IgD-negative memory B cell (primary cell): ENCODE results near the gene FOXO3. TPM values are rescaled to one million over a fixed set of nuclear protein-coding genes. Genes with fewer than 3 reads are reported as not detected.
"Not testable (repeated sequence)": the region's sequence is repeated elsewhere in the genome, so short reads cannot be mapped to it uniquely, and the experiment has no call there.

Source experiments
- H3K27ac Mint-ChIP-seq, 3 donors: one replicate each; pipeline ENCODE4 v1.8.0; 2020 to 2022; ENCODE audit warnings: mild to moderate bottlenecking in 3 of 3, mixed read lengths in 3 of 3, moderate library complexity in 1 of 3
- H3K27me3 Mint-ChIP-seq: one replicate; pipeline ENCODE4 v1.8.0; 2021; ENCODE audit warnings: mixed read lengths
- H3K36me3 Mint-ChIP-seq: one replicate; pipeline ENCODE4 v1.8.0; 2020; ENCODE audit warnings: mild to moderate bottlenecking, mixed read lengths
- H3K4me1 Mint-ChIP-seq, 3 donors: one replicate each; pipeline ENCODE4 v1.8.0; 2020 to 2022; ENCODE audit warnings: mixed read lengths in 3 of 3, mild to moderate bottlenecking in 1 of 3
- H3K4me3 Mint-ChIP-seq, 4 donors: one replicate each; pipeline ENCODE4 v1.8.0; 2020 to 2022; ENCODE audit warnings: mild to moderate bottlenecking in 4 of 4, mixed read lengths in 4 of 4, moderate library complexity in 3 of 4
- H3K9me3 Mint-ChIP-seq, 3 donors: one replicate each; pipeline ENCODE4 v1.8.0; 2020 to 2021; ENCODE audit warnings: mixed read lengths in 3 of 3, mild to moderate bottlenecking in 1 of 3
- polyA plus RNA-seq: library from polyadenylated mRNA; unstranded; fragments of 300-500 nt; fragmentation: Illumina TruSeq; gene quantifications from one replicate; pipeline ENCODE4 v1.2.3, GENCODE V29; 2021

FOXO3 gene
- 15.5 TPM for polyA plus RNA-seq

DNA sequence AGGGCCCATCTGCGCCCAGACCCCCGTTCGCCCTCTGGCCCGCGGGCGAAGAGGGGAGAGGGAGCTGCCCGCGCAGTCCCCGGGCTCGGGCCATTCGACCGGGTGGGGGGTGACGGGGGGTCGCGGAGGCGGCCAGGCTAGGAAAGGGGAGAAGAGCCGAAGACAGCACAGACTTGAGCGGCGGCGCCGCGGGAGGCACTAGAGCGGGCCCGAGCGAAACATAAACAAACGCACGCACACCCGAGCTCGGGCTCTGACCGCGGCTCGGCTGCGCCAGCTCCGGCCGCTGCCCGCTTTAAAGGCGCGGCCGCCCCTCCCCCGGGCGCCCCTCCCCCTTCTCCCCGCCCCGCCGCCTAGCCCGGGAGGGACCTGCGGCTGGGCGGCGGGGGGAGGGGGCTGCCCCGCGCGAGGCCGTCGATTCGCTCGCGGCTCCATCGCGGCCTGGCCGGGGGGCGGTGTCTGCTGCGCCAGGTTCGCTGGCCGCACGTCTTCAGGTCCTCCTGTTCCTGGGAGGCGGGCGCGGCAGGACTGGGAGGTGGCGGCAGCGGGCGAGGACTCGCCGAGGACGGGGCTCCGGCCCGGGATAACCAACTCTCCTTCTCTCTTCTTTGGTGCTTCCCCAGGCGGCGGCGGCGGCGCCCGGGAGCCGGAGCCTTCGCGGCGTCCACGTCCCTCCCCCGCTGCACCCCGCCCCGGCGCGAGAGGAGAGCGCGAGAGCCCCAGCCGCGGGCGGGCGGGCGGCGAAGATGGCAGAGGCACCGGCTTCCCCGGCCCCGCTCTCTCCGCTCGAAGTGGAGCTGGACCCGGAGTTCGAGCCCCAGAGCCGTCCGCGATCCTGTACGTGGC, at the start of gene FOXO3:
Gene FOXO3, plus strand, starts transcription at position 455 of the 846 bp plus-strand sequence. Its CDS starts 292 bp downstream, at position 747.
- peaks cover 25 to 37% (median 25%) of the 10 kb centered on the region in 3 donors for H3K4me1 Mint-ChIP-seq
- no peaks in the 10 kb centered on the region for H3K9me3 Mint-ChIP-seq
- no peaks in the 10 kb centered on the region for H3K36me3 Mint-ChIP-seq
- H3K4me3 Mint-ChIP-seq: peak within 1 kb of the TSS; percentile 93 to 97 (median 96)
- H3K27ac Mint-ChIP-seq: peak within 1 kb of the TSS; percentile 93 to 97 (median 96)
- H3K27me3 Mint-ChIP-seq: peaks cover 3% of the 10 kb centered on the region

DNA sequence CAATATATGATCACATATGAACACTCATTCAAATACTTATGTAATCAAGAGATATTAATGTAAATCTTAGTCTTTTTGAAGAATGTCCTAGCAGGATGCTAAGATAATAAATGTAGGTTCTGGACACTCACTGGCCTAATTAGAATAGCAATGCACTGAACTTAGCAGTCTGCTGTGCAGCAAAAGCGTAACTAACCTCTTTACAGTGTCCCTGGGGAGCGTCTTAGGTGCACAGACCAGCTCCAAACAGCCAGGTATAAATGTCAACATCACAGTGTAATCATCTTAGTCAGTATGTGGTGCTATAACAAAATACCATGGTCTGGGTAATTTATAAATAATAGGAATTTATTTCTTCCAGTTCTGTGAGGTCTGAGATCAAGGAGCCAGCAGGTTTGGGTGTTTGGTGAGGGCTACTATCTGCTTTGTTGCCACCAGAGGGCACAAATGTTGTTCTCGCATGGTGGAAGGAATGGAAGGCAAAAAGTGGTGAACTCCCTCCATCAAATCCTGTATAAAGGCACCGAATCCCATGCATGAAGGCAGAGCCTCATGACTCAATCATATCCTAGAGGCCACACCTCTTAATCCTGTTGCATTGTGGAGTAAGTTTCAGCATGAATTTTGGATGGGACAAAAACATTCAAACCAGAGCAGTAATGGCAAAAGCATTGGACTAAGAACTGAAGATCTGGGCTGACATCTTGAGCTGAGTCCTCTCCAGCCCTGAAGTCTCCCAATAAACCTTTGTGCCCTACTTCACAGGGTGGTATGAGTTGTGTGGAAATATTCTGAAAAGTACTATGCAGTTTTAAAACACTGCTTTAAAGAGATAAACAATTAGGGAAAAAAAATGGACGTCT, 41.8 kb upstream of the FOXO3 start:
- Mint-ChIP-seq H3K27ac (no peak overlapping the region), H3K27me3 (no peaks in the 10 kb centered on the region), H3K36me3 (peaks cover 3% of the 10 kb centered on the region), H3K4me3 (no peak overlapping the region), H3K4me1 (no peaks in the 10 kb centered on the region), H3K9me3 (peaks cover 0 to 1% (median 0%) of the 10 kb centered on the region in 3 donors)

DNA sequence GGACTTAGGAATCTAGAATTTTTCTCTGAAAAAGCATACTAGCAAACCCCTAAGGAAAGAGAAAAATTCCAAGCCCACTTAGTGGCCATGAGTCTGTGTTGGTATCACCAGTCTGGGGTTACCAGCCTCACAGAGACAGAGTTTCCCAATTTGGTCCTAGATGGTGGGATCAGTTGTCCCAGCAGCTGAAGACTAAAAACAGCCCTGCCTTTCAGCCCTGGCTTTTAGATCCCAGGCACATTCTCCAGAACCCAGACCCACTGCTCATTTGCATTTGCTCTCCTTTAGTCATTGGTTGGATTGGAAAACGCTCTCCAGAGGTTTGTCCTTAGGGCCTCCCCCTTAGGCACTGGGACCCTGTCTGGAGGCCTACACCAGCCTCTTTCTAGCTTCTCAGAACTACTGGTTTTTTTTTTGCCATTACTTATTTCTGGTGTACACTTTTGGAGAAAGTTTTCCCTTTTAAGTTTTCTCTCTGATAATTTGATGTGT, 39.1 kb upstream of the FOXO3 start:
- no peak overlapping the region for H3K27ac Mint-ChIP-seq
- H3K4me3 Mint-ChIP-seq: no peak overlapping the region
- no peaks in the 10 kb centered on the region for H3K4me1 Mint-ChIP-seq
- peaks cover 3% of the 10 kb centered on the region for H3K36me3 Mint-ChIP-seq
- no peaks in the 10 kb centered on the region for H3K27me3 Mint-ChIP-seq
- peaks cover 0 to 1% (median 0%) of the 10 kb centered on the region in 3 donors for H3K9me3 Mint-ChIP-seq

DNA sequence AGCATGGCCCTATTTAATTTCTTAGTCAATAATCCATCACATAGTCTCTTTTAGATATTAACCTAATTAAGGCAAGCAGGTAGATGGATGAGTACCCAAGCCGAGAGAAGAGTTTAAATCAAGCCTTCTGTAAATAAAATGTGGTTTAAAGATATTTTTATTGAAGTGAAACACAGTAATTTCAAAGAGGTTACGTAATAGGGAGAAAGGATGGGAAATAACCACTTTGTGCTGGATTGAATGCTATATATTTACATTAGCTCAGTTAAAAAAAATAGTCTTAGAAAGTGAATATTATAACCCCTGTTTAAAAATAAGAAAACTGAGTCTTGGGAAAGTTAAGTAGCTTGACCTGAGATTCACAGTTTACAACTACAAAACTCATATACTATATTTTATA, 37.0 kb upstream of the FOXO3 start:
- Mint-ChIP-seq H3K27ac (no peak overlapping the region), H3K36me3 (peaks cover 3% of the 10 kb centered on the region), H3K9me3 (no peaks in the 10 kb centered on the region), H3K4me3 (no peak overlapping the region), H3K27me3 (no peaks in the 10 kb centered on the region), H3K4me1 (no peaks in the 10 kb centered on the region)

DNA sequence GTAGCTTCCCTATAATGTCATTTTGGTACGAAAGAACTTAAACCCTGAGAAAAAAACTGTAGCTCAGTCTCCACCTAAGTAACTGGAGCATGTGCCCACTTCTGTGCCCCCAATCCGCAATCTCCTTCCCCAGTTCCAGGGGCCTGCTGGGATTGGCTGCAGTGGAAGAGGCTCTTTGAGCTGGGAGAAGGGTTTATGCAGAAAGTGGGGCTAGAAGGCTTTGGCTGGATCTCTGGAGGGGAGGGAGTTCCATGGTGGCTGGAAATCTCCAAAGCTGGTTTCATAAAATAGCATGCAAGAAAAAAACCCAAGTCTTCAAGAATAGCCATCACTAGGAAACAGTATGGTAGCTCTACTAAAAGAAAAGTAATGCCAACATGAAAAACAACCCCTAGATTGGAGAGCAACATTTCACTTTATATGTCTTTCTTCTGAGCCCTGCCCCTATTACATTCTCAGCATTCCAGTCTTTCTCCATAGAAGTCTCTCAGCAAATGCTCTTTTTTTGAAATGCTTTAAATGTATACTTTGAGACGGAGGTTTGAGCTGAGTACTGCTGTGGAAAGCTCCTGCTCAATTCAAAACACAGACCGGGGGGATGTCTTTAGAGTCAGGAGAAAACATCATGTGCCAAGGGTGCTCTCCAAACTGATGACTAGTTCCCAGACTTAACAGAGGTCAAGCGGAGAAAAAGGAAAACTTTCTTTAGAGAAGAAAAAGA, 36.0 kb upstream of the FOXO3 start:
- Mint-ChIP-seq H3K27ac (peak overlapping the region in 1 of 3 donors; percentile 60), H3K4me1 (no peaks in the 10 kb centered on the region)

GRCh38 chr6:108526739-108527174, 34.0 kb upstream of the FOXO3 start:
- H3K4me1 Mint-ChIP-seq: no peaks in the 10 kb centered on the region
- H3K4me3 Mint-ChIP-seq: no peak overlapping the region
- H3K27ac Mint-ChIP-seq: no peak overlapping the region
- H3K9me3 Mint-ChIP-seq: no peaks in the 10 kb centered on the region
- H3K36me3 Mint-ChIP-seq: peaks cover 3% of the 10 kb centered on the region
- H3K27me3 Mint-ChIP-seq: no peaks in the 10 kb centered on the region

More for the DNA sequence above, 36.0 kb upstream of the FOXO3 start:
- H3K9me3 Mint-ChIP-seq: no peaks in the 10 kb centered on the region
- no peak overlapping the region for H3K4me3 Mint-ChIP-seq
- no peaks in the 10 kb centered on the region for H3K27me3 Mint-ChIP-seq
- H3K36me3 Mint-ChIP-seq: peaks cover 3% of the 10 kb centered on the region

GRCh38 chr6:108528878-108529277, 31.8 kb upstream of the FOXO3 start:
- Mint-ChIP-seq H3K36me3 (no peaks in the 10 kb centered on the region), H3K27ac (no peak overlapping the region), H3K9me3 (no peaks in the 10 kb centered on the region), H3K27me3 (no peaks in the 10 kb centered on the region), H3K4me1 (no peaks in the 10 kb centered on the region), H3K4me3 (no peak overlapping the region)

DNA sequence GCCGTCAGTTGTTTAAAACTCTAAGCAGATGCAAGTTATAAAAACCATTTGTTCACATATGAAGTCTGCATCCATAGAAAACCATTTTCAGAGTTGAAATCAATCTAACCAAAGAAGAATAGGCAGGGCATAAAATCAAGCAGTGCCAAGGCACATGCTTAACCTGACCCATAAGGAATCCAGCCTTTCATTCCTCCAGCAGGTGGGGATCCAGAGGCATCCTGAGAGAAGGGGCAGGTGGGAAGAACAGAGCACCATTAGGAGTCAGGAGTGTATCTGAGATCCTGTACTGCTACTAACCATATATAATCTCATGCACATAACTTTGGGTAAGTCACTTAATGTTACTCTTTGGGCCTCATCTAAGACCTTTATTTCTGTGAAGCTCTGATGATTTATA, 29.4 kb upstream of the FOXO3 start:
- Mint-ChIP-seq H3K27me3 (no peaks in the 10 kb centered on the region), H3K4me3 (no peak overlapping the region), H3K9me3 (peaks cover 0 to 2% (median 0%) of the 10 kb centered on the region in 3 donors), H3K4me1 (peaks cover 0 to 4% (median 2%) of the 10 kb centered on the region in 3 donors), H3K27ac (no peak overlapping the region), H3K36me3 (no peaks in the 10 kb centered on the region)

GRCh38 chr6:108535114-108535742, 25.5 kb upstream of the FOXO3 start:
- Mint-ChIP-seq H3K27ac (no peak overlapping the region), H3K9me3 (peaks cover 0 to 6% (median 2%) of the 10 kb centered on the region in 3 donors), H3K4me3 (no peak overlapping the region), H3K27me3 (no peaks in the 10 kb centered on the region), H3K4me1 (peaks cover 0 to 4% (median 2%) of the 10 kb centered on the region in 3 donors), H3K36me3 (no peaks in the 10 kb centered on the region)

GRCh38 chr6:108535920-108536535, 24.7 kb upstream of the FOXO3 start:
- H3K9me3 Mint-ChIP-seq, H3K27me3 Mint-ChIP-seq, H3K4me1 Mint-ChIP-seq, H3K36me3 Mint-ChIP-seq, H3K4me3 Mint-ChIP-seq, H3K27ac Mint-ChIP-seq: not testable (repeated sequence)

DNA sequence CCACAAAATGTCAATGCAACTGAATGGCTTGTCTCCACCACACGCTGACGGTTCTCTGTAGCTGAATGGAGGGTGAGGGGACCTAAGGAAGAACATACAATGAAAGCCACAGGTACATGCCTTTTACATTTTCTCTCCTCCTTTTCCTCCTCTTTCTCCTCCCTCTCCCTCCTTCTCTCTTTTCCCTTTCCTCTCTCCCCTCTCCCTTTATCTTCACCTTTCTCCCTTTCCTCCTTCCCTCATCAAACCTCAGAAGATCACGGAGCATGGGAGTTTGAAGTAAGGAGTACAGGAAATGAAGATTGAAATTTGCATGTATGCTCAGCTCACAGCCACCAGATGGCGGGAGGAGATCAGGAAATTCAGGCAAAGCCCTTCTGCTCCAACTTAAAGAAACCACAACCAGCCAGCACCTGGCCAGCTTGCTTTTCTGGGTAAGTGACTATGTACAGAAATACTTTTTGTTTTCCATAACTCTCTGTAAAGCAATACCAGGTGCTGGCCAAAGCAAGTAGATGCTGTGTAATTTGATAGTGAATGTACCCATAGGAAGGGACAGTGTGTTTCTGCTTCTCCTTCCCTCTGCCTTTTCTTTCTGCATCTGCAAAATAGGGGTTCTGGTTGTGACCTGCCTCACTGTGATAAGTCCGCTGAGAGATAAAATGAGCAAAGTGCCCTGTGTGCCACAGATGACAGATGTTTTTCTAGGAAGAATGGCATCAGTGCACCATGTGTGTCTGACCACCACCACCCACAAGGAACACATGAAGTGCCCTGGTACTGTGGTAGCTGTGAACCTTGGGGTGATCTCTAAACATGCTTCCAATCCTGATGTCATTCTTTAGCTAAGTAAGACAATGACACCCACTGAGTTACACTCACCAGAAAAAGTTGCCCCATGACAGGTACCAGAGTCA, 18.6 kb upstream of the FOXO3 start:
- H3K36me3 Mint-ChIP-seq: no peaks in the 10 kb centered on the region
- H3K9me3 Mint-ChIP-seq: peaks cover 0 to 6% (median 0%) of the 10 kb centered on the region in 3 donors
- no peak overlapping the region for H3K27ac Mint-ChIP-seq
- H3K27me3 Mint-ChIP-seq: peaks cover 9% of the 10 kb centered on the region
- H3K4me1 Mint-ChIP-seq: peaks cover 4 to 11% (median 8%) of the 10 kb centered on the region in 3 donors
- peak overlapping the region in 1 of 4 donors; percentile 58 for H3K4me3 Mint-ChIP-seq

GRCh38 chr6:108543175-108543940, 17.4 kb upstream of the FOXO3 start:
- peaks cover 0 to 6% (median 0%) of the 10 kb centered on the region in 3 donors for H3K9me3 Mint-ChIP-seq
- H3K36me3 Mint-ChIP-seq: no peaks in the 10 kb centered on the region
- no peak overlapping the region for H3K27ac Mint-ChIP-seq
- no peak overlapping the region for H3K4me3 Mint-ChIP-seq
- peaks cover 9% of the 10 kb centered on the region for H3K27me3 Mint-ChIP-seq
- H3K4me1 Mint-ChIP-seq: peaks cover 4 to 11% (median 8%) of the 10 kb centered on the region in 3 donors
